ENCODE measurements around the gene TYMP. TPM values are rescaled to one million over a fixed set of nuclear protein-coding genes. Genes with fewer than 3 reads are reported as not detected.

The TYMP gene
- total RNA-seq, 1 donor from 2014 or later, result 151 TPM

DNA sequence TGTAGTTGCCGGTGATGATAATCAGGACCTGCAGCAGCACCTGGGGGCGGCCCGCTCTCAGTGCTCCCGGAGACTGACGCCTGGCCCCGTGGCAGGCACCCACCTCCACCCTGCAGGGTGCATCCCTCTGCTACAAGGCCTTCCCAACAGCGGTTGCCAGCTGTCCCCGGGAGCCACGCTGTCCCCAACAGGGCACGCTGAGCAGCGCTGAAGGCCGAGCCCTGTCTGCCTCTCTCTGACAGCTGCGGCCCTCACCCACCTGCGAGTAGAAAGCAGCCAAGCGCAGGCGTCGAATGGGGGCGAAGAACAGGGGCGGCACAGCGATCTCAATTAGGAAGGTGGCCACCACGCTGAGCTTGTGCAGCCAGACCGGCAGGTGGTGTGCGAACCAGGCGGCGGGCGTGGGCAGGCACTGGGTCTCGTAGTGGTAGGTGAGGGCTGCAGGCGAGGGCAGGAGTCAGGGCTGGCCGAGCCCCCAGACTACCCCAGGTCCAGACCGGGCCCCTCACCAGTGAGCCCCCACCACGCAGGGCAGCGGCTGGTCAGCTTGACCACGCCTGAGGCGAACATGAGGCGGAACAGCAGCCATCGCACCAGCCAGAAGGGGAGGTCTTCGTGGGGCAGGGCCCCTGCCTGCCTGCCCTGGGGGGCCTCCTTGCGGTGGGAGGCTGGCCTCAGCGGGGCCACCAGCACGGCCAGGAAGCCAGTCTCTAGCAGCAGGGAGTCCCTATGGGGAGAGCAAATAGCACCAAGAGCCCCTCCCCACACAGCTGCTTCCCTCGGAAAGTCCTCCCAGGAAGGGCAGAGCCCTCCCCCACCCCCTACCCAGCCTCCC, 23.8 kb downstream of the TYMP start:
- peak overlapping the region; percentile 87 for H3K4me3 ChIP-seq
- peak; percentile 57 for DNase-seq

DNA sequence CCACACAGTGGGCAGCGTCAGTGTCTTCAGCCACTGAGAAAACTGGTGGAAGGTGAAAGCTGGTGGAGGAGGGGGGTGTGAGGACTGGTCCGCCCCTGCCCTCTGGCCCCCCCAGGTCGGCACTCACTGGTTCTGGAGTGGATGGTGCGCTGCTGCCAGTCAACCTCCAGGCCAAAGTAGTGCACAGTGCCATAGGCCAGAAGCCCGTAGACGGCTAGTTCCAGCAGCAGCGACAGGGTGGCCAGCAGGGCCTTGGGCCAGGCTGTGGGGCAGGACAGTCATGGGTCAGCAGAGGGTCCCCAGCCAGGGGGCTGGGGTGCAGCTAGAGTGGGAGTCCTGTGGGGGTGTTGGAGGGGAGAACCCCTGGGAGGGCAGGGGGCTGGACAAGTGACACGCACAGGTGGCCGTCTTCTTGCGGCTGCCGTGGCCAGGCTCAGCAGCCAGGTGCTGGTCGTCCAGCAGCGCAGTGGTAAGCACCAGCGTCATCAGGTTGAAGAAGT, 24.5 kb downstream of the TYMP start:
- ATAC-seq (no peak), DNase-seq (no peak)
- no peaks in the 10 kb centered on the region for H3K27me3 ChIP-seq (ENCODE audit: low read depth)
- peaks cover 36% of the 10 kb centered on the region for H3K36me3 ChIP-seq
- TF ChIP-seq CTCF (IDR thresholded peaks at IDR 0.05), result no peak
- H3K9me3 ChIP-seq, result no peaks in the 10 kb centered on the region
- H3K27ac ChIP-seq, result no peak overlapping the region
- H3K4me3 ChIP-seq, result no peak overlapping the region
- peaks cover 27% of the 10 kb centered on the region for H3K4me1 ChIP-seq
- intact Hi-C loops (cut with DNase I), result no loop called here

More for the DNA sequence above, 23.8 kb downstream of the TYMP start:
- Histone ChIP-seq H3K27ac (no peak overlapping the region), H3K27me3 (ENCODE audit: low read depth) (no peaks in the 10 kb centered on the region), H3K36me3 (peaks cover 42% of the 10 kb centered on the region), H3K9me3 (no peaks in the 10 kb centered on the region), H3K4me1 (peaks cover 28% of the 10 kb centered on the region)
- no peak for ATAC-seq
- TF ChIP-seq CTCF (IDR thresholded peaks at IDR 0.05), result no peak
- intact Hi-C loops (cut with DNase I), result no loop called here

DNA sequence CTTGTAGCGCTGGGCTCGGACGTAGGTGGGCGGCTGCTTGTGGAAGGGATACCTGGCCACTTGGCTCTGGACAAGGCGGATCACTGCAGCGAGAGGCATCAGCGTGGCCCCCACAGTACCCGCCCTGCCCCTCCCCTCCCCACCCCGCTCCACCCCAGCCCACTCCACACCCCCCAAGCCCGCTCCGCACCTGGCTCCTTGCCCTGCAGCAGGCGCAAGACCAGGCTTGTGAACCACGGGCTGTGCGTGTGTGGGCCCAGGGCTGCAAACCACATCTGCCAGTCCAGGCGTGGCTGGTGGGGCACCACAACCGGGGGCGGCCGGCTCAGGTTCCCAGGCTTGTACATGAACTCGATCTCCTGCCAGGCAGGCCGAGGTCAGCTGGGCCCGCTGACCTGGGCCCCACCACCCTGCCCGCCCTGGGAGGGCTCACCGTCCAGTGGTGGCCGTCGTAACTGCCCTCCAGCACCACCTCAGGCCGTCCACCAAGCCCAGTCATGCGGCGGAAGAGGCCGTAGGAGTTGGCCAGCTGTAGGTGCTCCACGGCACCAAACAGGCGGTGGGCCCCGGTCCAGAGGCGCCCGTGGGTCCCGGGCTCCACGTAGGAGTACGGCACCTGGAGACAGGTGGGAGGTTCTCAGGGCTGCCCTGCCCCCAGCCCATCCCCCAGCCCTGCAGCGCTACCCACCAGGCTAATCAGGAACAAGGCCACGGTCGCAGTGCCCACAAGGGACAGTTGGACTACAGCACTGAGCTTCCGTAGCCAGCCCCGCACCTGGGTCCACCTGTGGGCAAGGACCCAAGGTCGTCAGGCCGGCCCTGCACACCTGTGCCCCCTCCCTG, 25.2 kb downstream of the TYMP start:
- H3K9me3 ChIP-seq, result no peaks in the 10 kb centered on the region
- H3K36me3 ChIP-seq, result peaks cover 36% of the 10 kb centered on the region
- intact Hi-C loops (cut with DNase I), result no loop called here
- H3K4me1 ChIP-seq, result peaks cover 24% of the 10 kb centered on the region
- ATAC-seq, result no peak
- no peak overlapping the region for H3K27ac ChIP-seq
- TF ChIP-seq CTCF (IDR thresholded peaks at IDR 0.05), result no peak
- no peaks in the 10 kb centered on the region for H3K27me3 ChIP-seq (ENCODE audit: low read depth)
- peak; percentile 52 for DNase-seq
- no peak overlapping the region for H3K4me3 ChIP-seq

DNA sequence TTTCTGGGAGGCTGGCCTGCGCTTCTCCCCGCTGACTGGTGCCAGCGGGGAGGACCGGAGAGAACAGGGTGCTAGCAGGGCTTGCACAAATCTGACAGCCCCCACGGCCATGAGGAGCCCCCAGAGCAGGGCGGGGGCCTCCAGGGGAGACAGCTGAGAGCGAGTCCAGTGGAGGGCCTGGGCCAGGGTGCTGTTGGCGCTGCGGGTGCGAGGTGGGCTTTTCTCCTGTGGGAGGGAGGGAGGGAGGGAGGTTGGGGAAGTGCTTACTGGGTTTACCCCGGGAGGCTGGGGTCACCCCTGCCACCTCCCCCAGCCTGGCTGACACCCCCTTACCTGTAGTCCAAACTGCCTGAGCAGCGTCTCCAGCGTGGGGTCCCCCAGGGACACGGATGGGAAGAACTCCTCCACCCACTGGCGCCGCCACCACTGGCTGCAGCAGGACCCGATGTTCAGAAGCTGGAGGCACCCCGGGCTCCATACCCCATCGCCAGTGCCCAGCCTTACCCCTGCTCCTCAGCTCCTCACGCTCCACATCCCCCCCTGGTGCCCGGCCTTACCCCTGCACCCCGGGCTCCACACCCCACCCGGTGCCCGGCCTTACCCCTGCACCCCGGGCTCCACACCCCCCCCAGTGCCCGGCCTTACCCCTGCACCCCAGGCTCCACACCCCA, 26.2 kb downstream of the TYMP start:
- no peak overlapping the region for H3K27ac ChIP-seq
- H3K9me3 ChIP-seq, result no peaks in the 10 kb centered on the region
- no peak for ATAC-seq
- intact Hi-C loops (cut with DNase I), result no loop called here
- H3K36me3 ChIP-seq, result peaks cover 36% of the 10 kb centered on the region
- TF ChIP-seq CTCF (IDR thresholded peaks at IDR 0.05), result no peak
- peaks cover 18% of the 10 kb centered on the region for H3K4me1 ChIP-seq
- DNase-seq, result peak; percentile 50
- H3K4me3 ChIP-seq, result no peak overlapping the region
- no peaks in the 10 kb centered on the region for H3K27me3 ChIP-seq (ENCODE audit: low read depth)

Measured in lower lobe of right lung (tissue), 2 donors.